Omental fat pad (tissue), 4 donors: Measurements from ENCODE around the gene LPCAT1. TPM values are rescaled to one million over a fixed set of nuclear protein-coding genes. Genes with fewer than 3 reads are reported as not detected.

ENCODE experiments used
- ATAC-seq: fragments of 150-250 bp; one replicate; pipeline ENCODE4 v1.9.1; 2016; ENCODE audit warnings: mild to moderate bottlenecking, moderate library complexity; ENCODE audit not compliant: low FRiP score
- DNase-seq: peaks from one replicate; pipeline ENCODE4 v3.0.0-alpha.2; 2019; ENCODE audit warnings: low spot score
- total RNA-seq, 4 donors: library from RNA; depleted of rRNA; stranded (reverse); fragments of >200 nt; gene quantifications; one replicate each; pipeline ENCODE4 v1.1.0, GENCODE V29; 2016
- TF ChIP-seq, protein P1 (sequence below), 3 donors: fragments of 450-650 bp; IDR thresholded peaks; one replicate each; pipeline ENCODE4 v1.5.1; 2016 to 2017; ENCODE audit warnings: antibody characterized with exemption in 3 of 3, mild to moderate bottlenecking in 3 of 3, moderate library complexity in 2 of 3

Gene LPCAT1
- total RNA-seq, 4 donors from 2014 or later = 22.3 to 37.1 (median 34.5) TPM

DNA sequence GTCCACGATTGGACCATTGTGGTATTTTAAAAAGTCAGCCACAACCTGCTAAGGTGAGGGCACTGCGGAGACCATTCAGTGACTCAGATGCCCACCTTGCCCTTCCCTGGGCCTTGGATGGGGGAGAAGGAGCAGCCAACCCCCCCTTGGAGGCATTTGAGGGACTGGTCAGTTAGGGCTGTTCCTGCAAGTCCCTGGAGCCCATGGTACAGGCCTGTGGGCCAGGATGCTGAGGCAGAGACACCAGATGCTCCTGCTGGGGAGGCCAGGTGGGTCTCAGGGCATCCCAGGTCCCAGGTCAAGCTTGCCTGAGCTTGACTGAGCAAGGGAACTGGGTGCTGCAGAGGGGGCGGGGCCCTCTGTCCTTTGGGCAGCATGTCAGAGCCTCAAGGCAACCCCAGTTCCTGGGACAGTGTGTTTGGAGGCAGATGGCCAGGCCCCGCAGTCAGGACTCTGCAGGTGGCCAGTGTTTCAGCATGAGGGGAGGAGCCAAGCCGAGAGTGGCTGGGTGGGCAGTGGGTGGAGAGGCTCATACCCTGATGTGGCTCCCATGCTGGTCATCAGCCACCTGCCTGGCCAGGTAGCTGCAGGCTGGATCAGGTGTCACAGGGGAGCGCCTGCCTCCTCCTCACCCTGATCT, 106.1 kb downstream of the LPCAT1 start:
- TF ChIP-seq, protein P1, sequence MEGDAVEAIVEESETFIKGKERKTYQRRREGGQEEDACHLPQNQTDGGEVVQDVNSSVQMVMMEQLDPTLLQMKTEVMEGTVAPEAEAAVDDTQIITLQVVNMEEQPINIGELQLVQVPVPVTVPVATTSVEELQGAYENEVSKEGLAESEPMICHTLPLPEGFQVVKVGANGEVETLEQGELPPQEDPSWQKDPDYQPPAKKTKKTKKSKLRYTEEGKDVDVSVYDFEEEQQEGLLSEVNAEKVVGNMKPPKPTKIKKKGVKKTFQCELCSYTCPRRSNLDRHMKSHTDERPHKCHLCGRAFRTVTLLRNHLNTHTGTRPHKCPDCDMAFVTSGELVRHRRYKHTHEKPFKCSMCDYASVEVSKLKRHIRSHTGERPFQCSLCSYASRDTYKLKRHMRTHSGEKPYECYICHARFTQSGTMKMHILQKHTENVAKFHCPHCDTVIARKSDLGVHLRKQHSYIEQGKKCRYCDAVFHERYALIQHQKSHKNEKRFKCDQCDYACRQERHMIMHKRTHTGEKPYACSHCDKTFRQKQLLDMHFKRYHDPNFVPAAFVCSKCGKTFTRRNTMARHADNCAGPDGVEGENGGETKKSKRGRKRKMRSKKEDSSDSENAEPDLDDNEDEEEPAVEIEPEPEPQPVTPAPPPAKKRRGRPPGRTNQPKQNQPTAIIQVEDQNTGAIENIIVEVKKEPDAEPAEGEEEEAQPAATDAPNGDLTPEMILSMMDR (IDR thresholded peaks at IDR 0.05) = no peak
- no peak for DNase-seq
- ATAC-seq = no peak

DNA sequence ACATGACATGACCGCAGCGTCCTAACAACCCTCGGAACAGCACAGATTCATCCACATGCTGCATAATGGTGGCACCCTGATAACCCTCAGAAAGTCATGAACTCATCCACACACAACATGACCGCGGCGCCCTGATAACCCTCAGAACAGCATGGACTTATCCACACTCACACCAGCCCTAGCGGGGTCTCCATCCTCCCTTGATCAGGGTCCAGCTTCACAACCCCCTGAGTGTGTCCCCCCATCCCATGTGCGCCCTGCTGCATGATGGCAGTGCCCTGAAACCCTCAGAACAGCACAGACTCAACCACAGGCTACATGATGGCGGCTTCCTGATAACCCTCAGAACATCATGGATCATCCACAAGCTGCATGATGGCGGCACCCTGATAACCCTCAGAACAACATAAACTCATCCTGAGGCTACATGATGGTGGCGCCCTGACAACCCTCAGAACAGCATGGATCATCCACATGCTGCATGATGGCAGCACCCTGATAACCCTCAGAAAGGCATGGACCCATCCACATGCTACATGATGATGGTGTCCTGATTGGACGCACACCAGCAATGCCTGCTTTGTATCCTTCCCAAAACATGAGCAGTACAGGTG, 106.8 kb downstream of the LPCAT1 start:
- ATAC-seq = no peak
- TF ChIP-seq, protein P1 (IDR thresholded peaks at IDR 0.05) = no peak
- DNase-seq = no peak

DNA sequence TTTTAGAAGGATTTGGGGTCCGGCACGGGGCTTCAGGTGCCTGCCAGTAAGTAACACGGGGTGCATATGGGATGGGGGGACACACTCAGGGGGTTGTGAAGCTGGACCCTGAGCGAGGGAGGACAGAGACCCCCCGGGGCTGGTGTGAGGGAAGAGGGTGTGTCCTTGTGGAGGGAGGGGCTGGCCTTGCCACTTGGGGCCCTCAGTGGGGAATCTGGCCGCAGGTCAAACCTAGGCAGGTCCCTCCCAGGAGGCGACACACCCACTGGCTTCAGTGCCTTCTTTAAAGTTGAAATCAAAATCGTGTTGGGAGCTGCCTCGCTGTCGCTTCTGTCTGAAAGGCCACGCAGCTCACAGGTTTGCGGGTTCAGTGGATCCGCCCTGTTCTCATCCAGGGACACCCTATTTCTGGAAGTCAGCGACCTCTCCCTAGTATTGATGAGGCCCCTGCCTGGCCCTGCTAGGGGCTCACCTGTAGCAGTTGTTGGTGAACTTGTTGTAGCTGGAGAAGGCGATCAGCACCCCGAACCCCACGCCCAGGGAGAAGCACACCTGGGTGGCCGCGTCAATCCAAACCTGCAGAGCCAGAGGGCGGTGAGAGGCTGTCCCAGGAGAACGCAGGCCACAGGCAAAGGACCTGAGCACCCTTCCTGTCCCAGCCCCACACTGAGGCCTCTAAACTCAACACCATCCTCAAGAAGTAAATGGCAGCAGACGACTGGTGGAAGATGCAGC, 108.0 kb downstream of the LPCAT1 start:
- ATAC-seq = no peak
- no peak for DNase-seq
- TF ChIP-seq, protein P1 (IDR thresholded peaks at IDR 0.05) = no peak

DNA sequence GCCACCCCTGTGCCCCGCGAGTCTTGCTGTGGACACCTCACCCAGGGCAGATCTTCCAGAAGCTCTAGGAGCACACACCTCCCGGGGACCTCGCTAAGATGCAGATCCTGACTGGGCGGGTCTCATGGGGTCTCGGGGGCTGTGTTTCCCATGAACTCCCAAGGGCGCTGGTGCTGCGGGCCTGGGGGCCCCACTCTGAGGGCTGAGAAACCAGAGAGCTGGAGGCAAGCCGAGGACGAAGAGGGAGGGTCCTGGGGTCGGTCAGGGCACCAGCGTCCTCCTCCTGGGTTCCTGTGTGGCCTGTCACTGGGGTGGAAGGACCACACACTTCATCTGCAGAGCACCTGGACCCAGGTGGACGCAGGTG, 108.7 kb downstream of the LPCAT1 start:
- DNase-seq (no peak), ATAC-seq (no peak)
- TF ChIP-seq, protein P1 (IDR thresholded peaks at IDR 0.05) = no peak

DNA sequence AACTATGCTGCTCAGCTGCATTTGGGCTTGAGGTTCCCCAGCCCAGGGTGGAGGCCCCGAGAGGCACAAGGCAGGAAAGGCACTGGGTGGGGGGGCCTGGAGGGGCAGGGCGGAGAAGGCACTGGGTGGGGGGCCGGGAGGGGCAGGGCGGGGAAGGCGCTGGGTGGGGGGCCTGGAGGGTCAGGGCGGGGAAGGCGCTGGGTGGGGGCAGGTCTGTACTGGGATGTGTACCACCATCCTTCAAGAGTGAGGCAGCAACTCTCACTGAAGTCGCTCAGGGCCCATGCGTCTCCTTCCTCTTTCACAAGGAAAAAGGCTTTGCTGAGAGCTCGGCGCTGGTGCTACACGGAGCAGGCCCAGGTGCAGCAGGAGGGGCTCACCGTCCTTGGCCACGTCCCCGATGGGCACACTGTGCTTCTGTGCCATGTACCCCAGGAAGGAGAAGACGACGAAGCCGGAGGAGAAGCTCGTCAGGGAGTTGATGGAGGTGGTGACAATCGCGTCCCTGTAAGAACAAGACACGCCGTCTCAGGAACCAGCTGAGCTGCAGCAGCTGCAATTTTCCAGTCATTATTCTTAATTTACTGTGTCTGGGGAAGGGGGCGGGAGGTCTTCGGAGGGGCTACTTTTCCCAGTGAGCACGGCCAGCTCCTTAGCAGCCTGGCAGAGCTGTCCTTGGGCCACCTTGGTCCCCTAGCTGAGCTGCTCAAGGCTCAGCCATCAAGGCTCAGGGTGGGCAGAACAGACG, 109.3 kb downstream of the LPCAT1 start:
- ATAC-seq = no peak
- no peak for DNase-seq
- TF ChIP-seq, protein P1 (IDR thresholded peaks at IDR 0.05) = no peak

DNA sequence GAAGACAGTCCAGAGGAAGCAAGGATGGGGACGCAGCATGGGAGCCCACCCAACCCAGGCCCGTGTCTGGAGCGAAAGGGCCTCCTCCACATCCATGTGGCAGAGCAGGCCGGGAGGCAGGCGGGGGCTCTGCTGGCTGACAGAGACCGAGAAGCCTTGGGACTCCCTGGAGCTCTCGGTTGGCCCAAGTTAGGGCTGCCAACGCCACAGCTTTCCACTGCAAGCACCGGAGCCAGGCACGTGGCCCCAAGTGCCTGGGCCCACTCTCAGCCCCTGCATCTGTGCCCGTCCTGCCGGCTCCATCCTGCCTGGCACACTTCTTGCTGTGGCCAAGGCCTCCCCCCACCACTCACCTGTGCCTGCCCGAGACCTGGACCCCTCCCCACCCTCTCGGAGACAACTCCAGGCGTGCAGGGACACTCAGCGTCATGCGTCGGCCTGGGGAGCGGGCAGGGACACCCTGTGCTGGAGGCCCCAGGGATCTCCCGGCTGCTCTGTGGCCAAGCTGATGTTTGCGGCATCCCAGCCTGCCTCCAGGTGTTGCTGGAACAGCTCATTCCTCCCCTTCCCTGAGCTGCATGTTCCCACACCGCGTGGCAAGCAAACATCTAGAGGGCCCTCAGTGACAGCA, 110.0 kb downstream of the LPCAT1 start:
- DNase-seq = no peak
- no peak for ATAC-seq
- TF ChIP-seq, protein P1 (IDR thresholded peaks at IDR 0.05) = no peak
